ENCODE data around the gene GALNS. TPM values are rescaled to one million over a fixed set of nuclear protein-coding genes. Genes with fewer than 3 reads are reported as not detected.
A peak's percentile ranks its signal among the peaks of the same experiment; 100 is the strongest.

Gene GALNS
- total RNA-seq, 1 experiment from 2014 or later: 29.5 TPM

DNA sequence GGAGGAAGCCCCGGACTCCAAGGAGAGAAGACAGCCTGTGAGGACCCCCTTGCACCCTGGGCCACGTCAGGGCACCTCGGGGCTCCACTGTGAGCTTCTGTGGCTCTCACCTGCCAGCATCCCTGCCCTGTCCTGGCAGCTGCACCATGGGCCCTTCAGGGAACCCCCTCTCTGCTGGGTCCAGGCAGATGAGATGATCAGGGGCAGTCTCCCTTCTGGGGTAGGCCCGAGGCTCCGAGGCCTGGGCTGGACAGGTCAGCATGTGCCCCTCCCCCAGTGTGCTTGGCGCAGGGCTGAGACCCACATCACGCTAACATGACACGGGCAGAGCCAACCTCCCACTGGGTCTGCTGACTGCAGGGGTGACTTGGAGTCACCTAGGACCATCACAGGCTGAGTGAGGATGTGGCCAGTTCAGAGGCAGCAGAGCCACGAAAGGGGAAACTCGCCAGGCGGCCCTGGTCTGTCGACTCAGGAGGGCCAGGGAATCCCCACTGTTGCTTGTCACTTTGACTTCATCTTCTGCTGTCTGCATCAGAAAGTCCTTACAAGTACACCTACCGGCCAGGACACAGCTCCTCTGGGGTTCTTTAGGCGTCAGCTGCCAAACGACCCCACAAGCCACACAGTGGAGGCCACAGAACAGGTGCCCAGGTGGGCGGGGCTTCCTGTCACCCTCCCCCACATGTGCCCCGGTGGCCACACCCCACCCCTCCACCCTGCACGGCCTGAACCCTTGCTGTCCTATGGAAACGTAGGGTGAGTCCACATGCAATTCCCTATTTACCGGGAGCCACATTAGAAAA lies 2.2 kb downstream of the GALNS start:
- Mint-ChIP-seq H3K27ac (no peak overlapping the region), H3K36me3 (peaks cover 27% of the 10 kb centered on the region), H3K9me3 (no peaks in the 10 kb centered on the region; the same call in 1 of the 2 replicates), H3K27me3 (ENCODE audit: low read depth) (no peaks in the 10 kb centered on the region), H3K4me1 (peaks cover 20% of the 10 kb centered on the region), H3K4me3 (peak overlapping the region; percentile 64)
- CTCF ChIA-PET: interaction anchor here (1.3 to 2.8 kb wide), 2 partner anchors 117 to 312 kb away, joined by 3 to 10 read pairs; no protein-coding TSS in a partner anchor
- no peak for ATAC-seq
- TF ChIP-seq NFE2L1 (CRISPR knock-in tag; IDR thresholded peaks at IDR 0.05): no peak
- no peak for TF ChIP-seq RORB (CRISPR knock-in tag; IDR thresholded peaks at IDR 0.05)
- no peak for TF ChIP-seq SOX15 (CRISPR knock-in tag; IDR thresholded peaks at IDR 0.05)
- TF ChIP-seq NFYB (CRISPR knock-in tag; conservative IDR thresholded peaks at IDR 0.05; ENCODE audit: low read depth): no peak
- TF ChIP-seq ATF1 (CRISPR knock-in tag; IDR thresholded peaks at IDR 0.05): no peak
- TF ChIP-seq, protein P1, sequence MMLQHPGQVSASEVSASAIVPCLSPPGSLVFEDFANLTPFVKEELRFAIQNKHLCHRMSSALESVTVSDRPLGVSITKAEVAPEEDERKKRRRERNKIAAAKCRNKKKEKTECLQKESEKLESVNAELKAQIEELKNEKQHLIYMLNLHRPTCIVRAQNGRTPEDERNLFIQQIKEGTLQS (CRISPR knock-in tag; conservative IDR thresholded peaks at IDR 0.05): no peak
- TF ChIP-seq JAZF1 (CRISPR knock-in tag; IDR thresholded peaks at IDR 0.05): no peak
- TF ChIP-seq, protein P2, sequence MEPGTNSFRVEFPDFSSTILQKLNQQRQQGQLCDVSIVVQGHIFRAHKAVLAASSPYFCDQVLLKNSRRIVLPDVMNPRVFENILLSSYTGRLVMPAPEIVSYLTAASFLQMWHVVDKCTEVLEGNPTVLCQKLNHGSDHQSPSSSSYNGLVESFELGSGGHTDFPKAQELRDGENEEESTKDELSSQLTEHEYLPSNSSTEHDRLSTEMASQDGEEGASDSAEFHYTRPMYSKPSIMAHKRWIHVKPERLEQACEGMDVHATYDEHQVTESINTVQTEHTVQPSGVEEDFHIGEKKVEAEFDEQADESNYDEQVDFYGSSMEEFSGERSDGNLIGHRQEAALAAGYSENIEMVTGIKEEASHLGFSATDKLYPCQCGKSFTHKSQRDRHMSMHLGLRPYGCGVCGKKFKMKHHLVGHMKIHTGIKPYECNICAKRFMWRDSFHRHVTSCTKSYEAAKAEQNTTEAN (CRISPR knock-in tag; IDR thresholded peaks at IDR 0.05): no peak
- no peak for TF ChIP-seq ZNF121 (CRISPR knock-in tag; IDR thresholded peaks at IDR 0.05)
- TF ChIP-seq, protein P3, sequence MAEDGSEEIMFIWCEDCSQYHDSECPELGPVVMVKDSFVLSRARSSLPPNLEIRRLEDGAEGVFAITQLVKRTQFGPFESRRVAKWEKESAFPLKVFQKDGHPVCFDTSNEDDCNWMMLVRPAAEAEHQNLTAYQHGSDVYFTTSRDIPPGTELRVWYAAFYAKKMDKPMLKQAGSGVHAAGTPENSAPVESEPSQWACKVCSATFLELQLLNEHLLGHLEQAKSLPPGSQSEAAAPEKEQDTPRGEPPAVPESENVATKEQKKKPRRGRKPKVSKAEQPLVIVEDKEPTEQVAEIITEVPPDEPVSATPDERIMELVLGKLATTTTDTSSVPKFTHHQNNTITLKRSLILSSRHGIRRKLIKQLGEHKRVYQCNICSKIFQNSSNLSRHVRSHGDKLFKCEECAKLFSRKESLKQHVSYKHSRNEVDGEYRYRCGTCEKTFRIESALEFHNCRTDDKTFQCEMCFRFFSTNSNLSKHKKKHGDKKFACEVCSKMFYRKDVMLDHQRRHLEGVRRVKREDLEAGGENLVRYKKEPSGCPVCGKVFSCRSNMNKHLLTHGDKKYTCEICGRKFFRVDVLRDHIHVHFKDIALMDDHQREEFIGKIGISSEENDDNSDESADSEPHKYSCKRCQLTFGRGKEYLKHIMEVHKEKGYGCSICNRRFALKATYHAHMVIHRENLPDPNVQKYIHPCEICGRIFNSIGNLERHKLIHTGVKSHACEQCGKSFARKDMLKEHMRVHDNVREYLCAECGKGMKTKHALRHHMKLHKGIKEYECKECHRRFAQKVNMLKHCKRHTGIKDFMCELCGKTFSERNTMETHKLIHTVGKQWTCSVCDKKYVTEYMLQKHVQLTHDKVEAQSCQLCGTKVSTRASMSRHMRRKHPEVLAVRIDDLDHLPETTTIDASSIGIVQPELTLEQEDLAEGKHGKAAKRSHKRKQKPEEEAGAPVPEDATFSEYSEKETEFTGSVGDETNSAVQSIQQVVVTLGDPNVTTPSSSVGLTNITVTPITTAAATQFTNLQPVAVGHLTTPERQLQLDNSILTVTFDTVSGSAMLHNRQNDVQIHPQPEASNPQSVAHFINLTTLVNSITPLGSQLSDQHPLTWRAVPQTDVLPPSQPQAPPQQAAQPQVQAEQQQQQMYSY (CRISPR knock-in tag; IDR thresholded peaks at IDR 0.05): no peak
- TF ChIP-seq CREB1 (CRISPR knock-in tag; IDR thresholded peaks at IDR 0.05): no peak
- TF ChIP-seq, protein P4, sequence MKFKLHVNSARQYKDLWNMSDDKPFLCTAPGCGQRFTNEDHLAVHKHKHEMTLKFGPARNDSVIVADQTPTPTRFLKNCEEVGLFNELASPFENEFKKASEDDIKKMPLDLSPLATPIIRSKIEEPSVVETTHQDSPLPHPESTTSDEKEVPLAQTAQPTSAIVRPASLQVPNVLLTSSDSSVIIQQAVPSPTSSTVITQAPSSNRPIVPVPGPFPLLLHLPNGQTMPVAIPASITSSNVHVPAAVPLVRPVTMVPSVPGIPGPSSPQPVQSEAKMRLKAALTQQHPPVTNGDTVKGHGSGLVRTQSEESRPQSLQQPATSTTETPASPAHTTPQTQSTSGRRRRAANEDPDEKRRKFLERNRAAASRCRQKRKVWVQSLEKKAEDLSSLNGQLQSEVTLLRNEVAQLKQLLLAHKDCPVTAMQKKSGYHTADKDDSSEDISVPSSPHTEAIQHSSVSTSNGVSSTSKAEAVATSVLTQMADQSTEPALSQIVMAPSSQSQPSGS (CRISPR knock-in tag; IDR thresholded peaks at IDR 0.05; ENCODE audit: borderline replicate concordance, low read depth): no peak
- TF ChIP-seq, protein P5, sequence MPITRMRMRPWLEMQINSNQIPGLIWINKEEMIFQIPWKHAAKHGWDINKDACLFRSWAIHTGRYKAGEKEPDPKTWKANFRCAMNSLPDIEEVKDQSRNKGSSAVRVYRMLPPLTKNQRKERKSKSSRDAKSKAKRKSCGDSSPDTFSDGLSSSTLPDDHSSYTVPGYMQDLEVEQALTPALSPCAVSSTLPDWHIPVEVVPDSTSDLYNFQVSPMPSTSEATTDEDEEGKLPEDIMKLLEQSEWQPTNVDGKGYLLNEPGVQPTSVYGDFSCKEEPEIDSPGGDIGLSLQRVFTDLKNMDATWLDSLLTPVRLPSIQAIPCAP (CRISPR knock-in tag; IDR thresholded peaks at IDR 0.05): no peak
- TF ChIP-seq TP53 (CRISPR knock-in tag; IDR thresholded peaks at IDR 0.05): no peak
- TF ChIP-seq, protein P6, sequence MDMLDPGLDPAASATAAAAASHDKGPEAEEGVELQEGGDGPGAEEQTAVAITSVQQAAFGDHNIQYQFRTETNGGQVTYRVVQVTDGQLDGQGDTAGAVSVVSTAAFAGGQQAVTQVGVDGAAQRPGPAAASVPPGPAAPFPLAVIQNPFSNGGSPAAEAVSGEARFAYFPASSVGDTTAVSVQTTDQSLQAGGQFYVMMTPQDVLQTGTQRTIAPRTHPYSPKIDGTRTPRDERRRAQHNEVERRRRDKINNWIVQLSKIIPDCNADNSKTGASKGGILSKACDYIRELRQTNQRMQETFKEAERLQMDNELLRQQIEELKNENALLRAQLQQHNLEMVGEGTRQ (CRISPR knock-in tag; IDR thresholded peaks at IDR 0.05): no peak
- TF ChIP-seq, protein P7, sequence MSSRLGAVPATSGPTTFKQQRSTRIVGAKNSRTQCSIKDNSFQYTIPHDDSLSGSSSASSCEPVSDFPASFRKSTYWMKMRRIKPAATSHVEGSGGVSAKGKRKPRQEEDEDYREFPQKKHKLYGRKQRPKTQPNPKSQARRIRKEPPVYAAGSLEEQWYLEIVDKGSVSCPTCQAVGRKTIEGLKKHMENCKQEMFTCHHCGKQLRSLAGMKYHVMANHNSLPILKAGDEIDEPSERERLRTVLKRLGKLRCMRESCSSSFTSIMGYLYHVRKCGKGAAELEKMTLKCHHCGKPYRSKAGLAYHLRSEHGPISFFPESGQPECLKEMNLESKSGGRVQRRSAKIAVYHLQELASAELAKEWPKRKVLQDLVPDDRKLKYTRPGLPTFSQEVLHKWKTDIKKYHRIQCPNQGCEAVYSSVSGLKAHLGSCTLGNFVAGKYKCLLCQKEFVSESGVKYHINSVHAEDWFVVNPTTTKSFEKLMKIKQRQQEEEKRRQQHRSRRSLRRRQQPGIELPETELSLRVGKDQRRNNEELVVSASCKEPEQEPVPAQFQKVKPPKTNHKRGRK (CRISPR knock-in tag; IDR thresholded peaks at IDR 0.05; ENCODE audit: borderline replicate concordance): no peak
- POLR2A ChIA-PET: no interaction called here
- DNase-seq (ENCODE audit: low spot score): no peak
